PC-3 (cell line): Measurements from ENCODE around the gene PKMYT1. TPM values are rescaled to one million over a fixed set of nuclear protein-coding genes. Genes with fewer than 3 reads are reported as not detected.

Experiments
- ATAC-seq: fragments of 200-7000 bp; cut with Tn5 transposase; 2 replicates; pipeline ENCODE4 v1.9.1; 2020; ENCODE audit warnings: mild to moderate bottlenecking, moderate library complexity
- BruUV-seq: library from RNA; stranded (reverse); fragments of 400-500 nt; replicated peaks from 2 replicates; lab custom pipeline; 2021; lab: Mats Ljungman, UMichigan
- CTCF ChIA-PET: fragments of 300-600 bp; sonication (Branson Sonifier 250); formaldehyde crosslinking; loops from one replicate; lab custom pipeline; 2022; ENCODE audit warnings: antibody characterized with exemption; lab: Charles Lee
- POLR2A ChIA-PET: fragments of 300-600 bp; sonication (Branson Sonifier 250); formaldehyde crosslinking; loops from one replicate; lab custom pipeline; 2022; ENCODE audit warnings: antibody characterized with exemption; ENCODE audit not compliant: unreplicated experiment; lab: Charles Lee
- DNase-seq: peaks from one replicate; pipeline ENCODE4 v3.0.0-alpha.2; 2015
- H2AFZ ChIP-seq: fragments of 300-600 bp; sonication (generic); 2 replicates; pipeline ENCODE4 v1.6.0; 2016; ENCODE audit warnings: antibody characterized with exemption, low read length
- H3F3A ChIP-seq: fragments of 300-600 bp; sonication (generic); one replicate; pipeline ENCODE4 v1.6.0; 2017; ENCODE audit warnings: antibody characterized with exemption, low read length, control low read depth, mild to moderate bottlenecking; ENCODE audit not compliant: unreplicated experiment
- H3K27ac ChIP-seq: fragments of 300-600 bp; sonication (generic); 2 replicates; pipeline ENCODE4 v1.5.1; 2016; ENCODE audit warnings: mild to moderate bottlenecking, low read length
- H3K27me3 ChIP-seq: fragments of 300-600 bp; sonication (generic); 2 replicates; pipeline ENCODE4 v1.6.1; 2016; ENCODE audit warnings: low read length, mixed read lengths
- H3K36me3 ChIP-seq: fragments of 300-600 bp; sonication (generic); 2 replicates; pipeline ENCODE4 v1.6.1; 2016; ENCODE audit warnings: low read depth, mixed run types, low read length, mixed read lengths
- H3K4me1 ChIP-seq: fragments of 300-600 bp; sonication (generic); 2 replicates; pipeline ENCODE4 v1.5.1; 2016; ENCODE audit warnings: low read length; ENCODE audit not compliant: insufficient read depth
- H3K4me2 ChIP-seq: fragments of 300-600 bp; sonication (generic); 2 replicates; pipeline ENCODE4 v1.6.0; 2016; ENCODE audit warnings: low read length
- H3K4me3 ChIP-seq: fragments of 300-600 bp; sonication (generic); 2 replicates; pipeline ENCODE4 v1.5.1; 2016; ENCODE audit warnings: mild to moderate bottlenecking, low read length, mixed read lengths
- H3K79me2 ChIP-seq: fragments of 300-600 bp; sonication (generic); 2 replicates; pipeline ENCODE4 v1.6.1; 2017; ENCODE audit warnings: low read length, mixed read lengths
- H3K9ac ChIP-seq: fragments of 300-600 bp; sonication (generic); 2 replicates; pipeline ENCODE4 v1.6.0; 2016; ENCODE audit warnings: mild to moderate bottlenecking, low read length
- H3K9me2 ChIP-seq: fragments of 300-600 bp; sonication (generic); replicated peaks from 2 replicates; pipeline ENCODE4 v1.6.1; 2016; ENCODE audit warnings: mixed run types, low read length, mixed read lengths
- H3K9me3 ChIP-seq: fragments of 300-600 bp; sonication (generic); 2 replicates; pipeline ENCODE4 v1.6.1; 2016; ENCODE audit warnings: low read length, mixed read lengths
- H4K20me1 ChIP-seq: fragments of 300-600 bp; sonication (generic); 2 replicates; pipeline ENCODE4 v1.6.1; 2016; ENCODE audit warnings: low read length, mixed read lengths
- EZH2 ChIP-seq: fragments of 300-600 bp; sonication (generic); IDR thresholded peaks from one replicate; pipeline ENCODE4 v1.6.1; 2017; ENCODE audit warnings: antibody characterized with exemption, mild to moderate bottlenecking, low read length; ENCODE audit not compliant: unreplicated experiment
- EZH2phosphoT487 ChIP-seq: fragments of 300-600 bp; sonication (generic); IDR thresholded peaks from 2 replicates; pipeline ENCODE4 v1.6.1; 2018; ENCODE audit warnings: mild to moderate bottlenecking, antibody characterized with exemption, low read length, borderline replicate concordance
- intact Hi-C: fragments of 100-400 bp; cut with micrococcal nuclease; formaldehyde crosslinking; loops from 2 replicates; pipeline ENCODE4 v1.9.0; 2023
- total RNA-seq: library from RNA; depleted of rRNA; stranded (reverse); fragments of >200 nt; gene quantifications from 2 replicates; pipeline ENCODE4 v1.2.3, GENCODE V29; 2014
- TF ChIP-seq, protein P1 (sequence below): fragments of 300-600 bp; sonication (generic); conservative IDR thresholded peaks from 2 replicates; pipeline ENCODE4 v1.5.1; 2017; ENCODE audit warnings: antibody characterized with exemption, low read depth, mild to moderate bottlenecking, low read length

The PKMYT1 gene
- total RNA-seq, 1 experiment from 2014 or later = 51.9 TPM

DNA sequence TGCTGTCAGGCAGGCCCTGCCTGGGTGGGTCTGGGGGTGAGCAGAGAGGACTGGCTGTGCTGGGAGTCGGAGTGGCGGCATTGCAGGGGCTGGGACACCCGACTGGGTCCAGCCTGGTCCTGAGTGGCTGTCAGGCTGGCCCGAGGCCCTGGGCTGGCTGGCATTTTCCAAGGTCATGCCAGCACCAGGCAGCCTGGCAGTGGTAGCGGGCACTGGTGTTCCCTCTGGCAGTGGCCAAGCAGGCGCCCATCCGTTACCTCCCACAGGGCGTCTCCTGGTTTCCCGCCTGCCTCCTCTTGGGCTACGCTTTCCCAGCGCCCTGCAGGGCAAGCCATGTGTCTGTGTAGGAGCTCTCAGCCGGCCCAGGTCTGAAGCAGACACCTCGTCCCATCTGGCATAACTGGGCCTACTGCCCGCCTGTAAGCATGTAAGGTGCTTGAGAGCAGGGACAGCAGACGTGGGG lies 5.7 kb upstream of the PKMYT1 start:
- no peak overlapping the region for H3K4me2 ChIP-seq
- intact Hi-C loops = no loop called here
- no peak overlapping the region for H3K4me3 ChIP-seq
- no peak for DNase-seq
- no peak overlapping the region for H2AFZ ChIP-seq
- no peaks in the 10 kb centered on the region for H3F3A ChIP-seq
- no peaks in the 10 kb centered on the region for H3K9me2 ChIP-seq
- H3K9me3 ChIP-seq = no peaks in the 10 kb centered on the region
- no peaks in the 10 kb centered on the region for H4K20me1 ChIP-seq
- no peak for ATAC-seq
- no TSS peak for BruUV-seq
- peaks cover 2% of the 10 kb centered on the region for H3K4me1 ChIP-seq
- H3K9ac ChIP-seq = no peak overlapping the region
- no peaks in the 10 kb centered on the region for H3K27me3 ChIP-seq
- ChIA-PET CTCF (no interaction called here), POLR2A (no interaction called here)
- H3K79me2 ChIP-seq = no peaks in the 10 kb centered on the region
- H3K36me3 ChIP-seq = no peaks in the 10 kb centered on the region
- TF ChIP-seq EZH2phosphoT487 (no peak), EZH2 (no peak)
- TF ChIP-seq, protein P1, sequence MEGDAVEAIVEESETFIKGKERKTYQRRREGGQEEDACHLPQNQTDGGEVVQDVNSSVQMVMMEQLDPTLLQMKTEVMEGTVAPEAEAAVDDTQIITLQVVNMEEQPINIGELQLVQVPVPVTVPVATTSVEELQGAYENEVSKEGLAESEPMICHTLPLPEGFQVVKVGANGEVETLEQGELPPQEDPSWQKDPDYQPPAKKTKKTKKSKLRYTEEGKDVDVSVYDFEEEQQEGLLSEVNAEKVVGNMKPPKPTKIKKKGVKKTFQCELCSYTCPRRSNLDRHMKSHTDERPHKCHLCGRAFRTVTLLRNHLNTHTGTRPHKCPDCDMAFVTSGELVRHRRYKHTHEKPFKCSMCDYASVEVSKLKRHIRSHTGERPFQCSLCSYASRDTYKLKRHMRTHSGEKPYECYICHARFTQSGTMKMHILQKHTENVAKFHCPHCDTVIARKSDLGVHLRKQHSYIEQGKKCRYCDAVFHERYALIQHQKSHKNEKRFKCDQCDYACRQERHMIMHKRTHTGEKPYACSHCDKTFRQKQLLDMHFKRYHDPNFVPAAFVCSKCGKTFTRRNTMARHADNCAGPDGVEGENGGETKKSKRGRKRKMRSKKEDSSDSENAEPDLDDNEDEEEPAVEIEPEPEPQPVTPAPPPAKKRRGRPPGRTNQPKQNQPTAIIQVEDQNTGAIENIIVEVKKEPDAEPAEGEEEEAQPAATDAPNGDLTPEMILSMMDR = no peak
- H3K27ac ChIP-seq = no peak overlapping the region

DNA sequence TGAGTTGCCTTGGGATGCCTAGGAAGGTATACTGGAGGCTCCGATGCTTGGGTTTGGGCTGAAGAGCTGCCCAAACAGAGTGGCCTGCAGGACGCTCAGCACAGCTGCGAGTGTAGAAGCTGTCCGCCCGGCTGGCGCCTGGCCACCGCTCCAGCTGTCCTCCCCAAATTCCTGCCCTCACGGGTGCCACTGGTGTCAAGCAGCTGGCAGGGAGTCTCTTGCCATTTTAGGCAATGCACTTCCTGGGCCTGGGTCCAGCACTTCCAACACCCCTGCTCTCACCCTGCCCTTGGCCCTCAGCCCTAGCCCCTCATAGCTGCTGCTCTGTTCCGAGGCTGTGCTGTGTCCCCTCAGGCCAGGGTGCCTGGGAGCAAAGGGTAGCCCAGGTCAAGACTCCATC lies 5.2 kb upstream of the PKMYT1 start:
- DNase-seq (no peak), ATAC-seq (no peak)
- TF ChIP-seq, protein P1 = no peak
- TF ChIP-seq EZH2 (no peak), EZH2phosphoT487 (no peak)
- Histone ChIP-seq H3K9me2 (no peaks in the 10 kb centered on the region), H3K79me2 (no peaks in the 10 kb centered on the region), H3K9ac (no peak overlapping the region), H3F3A (no peaks in the 10 kb centered on the region), H3K4me1 (peaks cover 7% of the 10 kb centered on the region), H3K36me3 (no peaks in the 10 kb centered on the region), H3K27me3 (no peaks in the 10 kb centered on the region), H3K4me2 (no peak overlapping the region), H2AFZ (no peak overlapping the region), H3K4me3 (no peak overlapping the region), H3K27ac (no peak overlapping the region), H4K20me1 (no peaks in the 10 kb centered on the region), H3K9me3 (no peaks in the 10 kb centered on the region)
- BruUV-seq = no TSS peak
- CTCF ChIA-PET = no interaction called here
- intact Hi-C loops = no loop called here
- POLR2A ChIA-PET = no interaction called here

DNA sequence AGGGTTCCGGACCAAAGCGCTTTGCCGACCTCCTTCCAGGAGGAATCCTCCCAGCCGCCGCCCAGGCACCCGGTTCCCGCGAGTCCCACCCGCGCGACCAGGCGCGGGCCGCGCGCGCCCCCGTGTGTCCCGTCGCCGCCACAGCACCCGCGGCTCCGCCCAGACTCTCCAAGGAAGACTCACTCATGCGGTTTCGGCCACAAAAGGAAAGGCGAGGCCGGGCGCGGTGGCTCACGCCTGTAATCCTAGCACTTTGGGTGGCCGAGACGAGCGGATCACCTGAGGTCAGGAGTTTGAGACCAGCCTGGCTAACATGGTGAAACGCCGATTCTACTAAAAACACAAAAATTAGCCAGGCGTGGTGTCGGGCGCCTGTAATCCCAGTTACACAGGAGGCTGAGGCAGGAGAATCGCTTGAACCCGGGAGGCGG lies 3.5 kb upstream of the PKMYT1 start:
- no peak overlapping the region for H3K27ac ChIP-seq
- BruUV-seq = no TSS peak
- ChIA-PET CTCF (no interaction called here), POLR2A (no interaction called here)
- peak overlapping the region; percentile 55; the same call in 1 of the 2 replicates for H3K4me3 ChIP-seq
- no peaks in the 10 kb centered on the region for H3K27me3 ChIP-seq
- no peaks in the 10 kb centered on the region for H3K9me3 ChIP-seq
- 0 out of 2 replicates have a peak overlapping the region, but pooled peaks have one; percentile 42 for H2AFZ ChIP-seq
- no peaks in the 10 kb centered on the region for H3K36me3 ChIP-seq
- H3K9ac ChIP-seq = no peak overlapping the region
- intact Hi-C loops = no loop called here
- TF ChIP-seq, protein P1 = peak; percentile 73
- no peak for TF ChIP-seq EZH2
- H3F3A ChIP-seq = no peaks in the 10 kb centered on the region
- no peaks in the 10 kb centered on the region for H3K9me2 ChIP-seq
- peak overlapping the region; percentile 72 for H3K4me2 ChIP-seq
- ATAC-seq = peak; percentile 63
- no peaks in the 10 kb centered on the region for H4K20me1 ChIP-seq
- peak; percentile 86 for DNase-seq
- peaks cover 15% of the 10 kb centered on the region for H3K79me2 ChIP-seq
- H3K4me1 ChIP-seq = peaks cover 7% of the 10 kb centered on the region
